Cardiac septum (tissue), 1 donor: ENCODE results near the gene MED9. TPM values are rescaled to one million over a fixed set of nuclear protein-coding genes. Genes with fewer than 3 reads are reported as not detected.

Experiments used
- DNase-seq: peaks from one replicate; pipeline ENCODE4 v3.0.0-alpha.2; 2020; ENCODE audit warnings: low spot score
- intact Hi-C: fragments of 100-400 bp; cut with DNase I; formaldehyde crosslinking; loops from one replicate; pipeline ENCODE4 v1.14.0; 2022
- total RNA-seq: library from RNA; stranded (reverse); fragmentation: NEBNext Ultra II Directional; extraction: Animal tissue kit (Norgen Biotek cat#: 25700); gene quantifications from one replicate; pipeline ENCODE4 v1.2.1, GENCODE V29; 2021
- donor health status: DM: no; HTN: no; CAD: no.

The MED9 gene
- total RNA-seq, 1 donor from 2014 or later, result 30.5 TPM

DNA sequence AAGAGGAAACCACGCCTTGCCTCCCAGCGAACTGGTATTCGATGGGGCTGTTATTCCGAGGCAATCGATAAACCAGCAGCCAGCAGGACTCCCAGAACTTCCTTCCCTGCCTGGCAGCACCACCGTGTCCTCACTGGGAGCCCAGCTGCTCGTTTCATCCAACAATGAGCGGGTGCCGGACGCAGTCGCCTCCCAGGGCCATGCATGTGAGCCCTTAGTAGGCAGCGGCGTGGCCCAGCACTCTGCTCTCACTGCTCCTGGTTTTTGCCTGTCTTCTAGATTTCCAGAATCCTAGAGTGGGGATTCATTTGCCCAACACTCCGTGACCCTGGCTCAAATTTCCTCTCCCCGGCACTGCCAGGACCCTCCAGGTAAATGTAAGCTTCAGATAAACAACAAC lies 48.5 kb downstream of the MED9 start:
- intact Hi-C loops, result no loop called here
- no peak for DNase-seq

DNA sequence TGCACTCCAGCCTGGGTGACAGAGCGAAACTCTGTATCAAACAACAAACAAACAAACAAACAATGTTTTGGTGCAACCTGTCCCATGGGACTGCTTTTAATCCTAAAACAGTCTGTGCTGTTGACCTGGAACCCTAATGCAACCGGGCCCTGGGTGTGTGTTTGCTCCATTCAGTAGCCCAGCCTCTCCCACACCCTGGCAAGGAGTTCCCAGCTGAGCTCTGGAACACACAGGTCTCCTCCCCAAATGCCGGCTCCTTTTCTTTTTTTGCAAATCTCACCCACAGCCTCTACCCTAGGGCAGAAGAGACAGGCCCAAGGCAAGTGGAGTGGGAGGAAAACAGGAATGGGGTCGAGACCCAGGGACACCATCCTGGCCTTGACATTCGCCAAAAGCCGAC lies 49.2 kb downstream of the MED9 start:
- intact Hi-C loops, result loop anchor here (2.0 kb wide), 1 partner anchor 41 kb away; no protein-coding TSS in a partner anchor
- DNase-seq, result no peak

DNA sequence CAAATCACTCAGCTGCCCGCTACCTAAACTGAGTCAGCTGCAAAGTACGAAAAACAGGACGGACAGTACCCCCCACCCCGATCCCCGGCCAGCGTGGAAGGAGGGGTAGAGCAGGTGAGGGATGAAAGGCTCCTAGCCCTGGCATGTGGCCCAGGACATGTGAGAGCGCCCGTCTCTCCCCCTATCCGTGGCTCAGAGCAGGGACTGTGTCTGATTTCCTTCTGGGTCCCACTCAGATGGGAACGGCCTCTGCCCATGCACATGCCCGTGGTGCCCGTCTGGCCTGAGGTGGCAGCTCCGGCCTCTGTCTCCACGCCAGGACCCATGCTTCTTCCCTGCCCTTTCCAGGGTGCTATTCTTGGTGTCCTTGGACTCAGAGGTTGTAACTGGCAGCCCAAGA lies 49.6 kb downstream of the MED9 start:
- DNase-seq, result no peak
- intact Hi-C loops, result loop anchor here (2.0 kb wide), 1 partner anchor 40 kb away; no protein-coding TSS in a partner anchor

DNA sequence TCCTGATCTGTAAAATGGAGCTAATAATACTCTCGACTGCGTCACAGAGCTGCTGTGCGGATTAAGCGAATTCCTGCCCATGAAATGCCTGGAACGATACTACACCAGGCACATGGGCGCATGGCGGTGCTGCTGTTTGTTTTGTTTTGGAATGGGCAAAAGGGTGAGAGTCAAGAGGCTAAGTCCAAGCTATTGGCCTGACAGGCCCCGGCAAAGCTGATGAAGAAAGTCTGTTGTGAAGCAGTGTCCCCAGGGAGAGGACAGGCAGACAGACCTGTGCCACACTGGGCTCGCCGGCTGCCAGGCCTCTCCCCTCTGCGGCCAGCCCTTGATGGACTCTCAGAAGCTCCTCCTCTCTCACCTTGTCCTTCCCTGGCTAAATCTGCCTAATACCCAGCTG lies 50.7 kb downstream of the MED9 start:
- intact Hi-C loops, result loop anchor here (2.0 kb wide), 1 partner anchor 39 kb away; no protein-coding TSS in a partner anchor
- no peak for DNase-seq

DNA sequence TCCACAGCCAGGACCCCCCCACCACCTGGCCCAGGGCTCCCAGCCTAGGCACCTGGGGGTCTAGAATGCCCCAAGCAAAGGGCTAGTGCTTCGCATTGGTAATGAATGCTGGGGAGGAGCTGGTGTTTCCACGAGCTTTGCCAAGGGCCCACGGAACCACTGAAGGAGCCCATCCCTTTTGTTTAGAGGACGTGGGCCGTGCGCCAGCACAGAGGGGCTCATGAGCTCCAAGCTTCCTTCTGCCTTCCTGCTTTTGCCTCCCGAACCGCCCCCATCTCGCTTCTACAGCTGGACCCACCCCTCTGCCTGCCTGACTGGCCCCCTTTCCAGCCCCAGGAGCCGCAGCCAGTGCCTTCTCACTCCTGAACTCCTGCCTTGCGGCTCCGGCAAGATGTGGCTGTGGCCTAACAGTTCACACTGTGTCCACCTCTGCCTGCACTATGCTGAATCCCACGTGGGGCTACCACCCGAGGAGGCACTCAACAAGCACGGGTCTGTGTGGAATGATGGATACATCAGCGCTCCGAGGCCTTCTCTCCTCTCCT lies 51.2 kb downstream of the MED9 start:
- intact Hi-C loops, result loop anchor here (2.0 kb wide), 1 partner anchor 39 kb away; no protein-coding TSS in a partner anchor
- DNase-seq, result no peak

DNA sequence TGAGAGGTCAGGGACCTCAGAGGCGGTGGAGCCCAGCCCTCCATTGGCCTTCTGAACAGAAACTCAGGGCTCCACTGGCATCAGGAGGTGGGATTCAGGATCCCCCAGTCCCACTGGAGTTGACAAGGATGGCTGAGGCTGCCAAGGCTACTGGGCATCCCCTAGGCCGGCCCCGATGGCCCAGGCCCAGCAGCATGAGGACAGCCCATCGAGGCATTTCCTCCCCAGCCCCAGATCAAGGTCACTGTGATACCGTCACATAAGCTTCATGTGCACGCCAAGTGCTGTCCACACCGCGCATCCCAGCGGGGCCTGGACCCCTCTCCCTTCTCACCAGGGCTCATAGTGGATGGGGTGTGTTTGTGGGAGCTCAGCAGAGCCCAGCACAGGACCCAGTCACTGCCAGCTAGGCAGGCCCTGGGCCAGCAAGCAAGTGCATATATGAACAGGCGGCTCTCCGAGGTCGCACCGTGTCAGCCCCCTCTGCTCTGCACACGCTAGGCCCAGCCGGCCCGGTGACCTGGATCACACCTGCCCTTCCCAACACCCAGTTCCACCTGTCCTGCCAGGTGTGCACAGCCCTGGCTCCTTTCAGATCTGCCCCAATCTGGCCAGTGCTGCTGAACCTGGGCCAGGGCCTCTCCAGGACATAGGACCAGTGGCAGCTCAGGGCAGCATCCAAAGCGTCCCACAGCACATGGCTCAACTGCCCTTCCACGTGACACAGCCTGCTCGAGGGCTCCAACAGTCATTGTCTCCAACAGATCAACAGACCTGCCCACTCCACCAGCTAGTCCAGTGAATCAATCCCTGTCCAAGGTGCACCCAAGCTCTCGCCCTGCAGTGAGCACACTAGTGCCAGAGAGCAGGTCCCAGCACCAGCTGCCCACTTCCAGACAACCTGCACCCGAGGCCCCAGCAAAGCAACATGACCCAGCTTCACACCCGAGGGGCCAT lies 52.2 kb downstream of the MED9 start:
- DNase-seq, result no peak
- intact Hi-C loops, result no loop called here

DNA sequence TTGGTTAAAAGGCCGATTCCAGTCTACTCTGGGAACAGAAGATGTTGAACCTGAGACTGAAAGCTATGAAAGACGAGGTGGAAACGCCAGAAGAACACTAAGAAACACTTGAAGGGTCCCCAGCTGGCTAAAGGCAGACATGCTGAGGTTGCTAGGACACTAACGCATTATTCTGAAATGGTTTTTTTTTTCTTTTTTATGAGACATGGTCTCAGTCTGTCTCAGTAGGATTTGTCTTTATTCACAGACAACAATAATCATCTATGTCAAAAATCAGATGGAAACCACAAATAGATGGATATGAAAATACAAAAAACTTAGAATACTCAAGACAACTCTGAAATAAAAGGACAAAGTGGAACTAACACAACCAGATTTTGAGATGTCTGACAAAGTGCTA lies 54.4 kb downstream of the MED9 start:
- intact Hi-C loops, result no loop called here

DNA sequence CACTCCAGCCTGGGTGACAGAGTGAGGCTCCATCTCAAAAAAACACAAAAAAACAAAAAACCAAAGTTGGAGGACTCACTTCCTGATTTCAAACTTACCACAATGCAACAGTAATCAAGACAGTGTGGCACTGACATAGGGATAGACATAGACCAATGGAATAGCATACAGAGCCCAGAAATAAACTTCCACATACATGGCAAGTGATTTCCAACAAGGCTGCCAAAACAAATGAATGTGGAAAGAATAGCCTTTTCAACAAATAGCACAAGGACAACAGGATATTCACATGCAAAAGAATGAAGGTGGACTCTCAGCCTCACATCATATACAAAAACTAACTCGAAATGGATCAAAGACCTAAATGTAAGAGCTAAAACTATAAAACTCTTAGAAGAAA lies 56.2 kb downstream of the MED9 start:
- no peak for DNase-seq
- intact Hi-C loops, result no loop called here

More for the DNA sequence above, 54.4 kb downstream of the MED9 start:
- no peak for DNase-seq

DNA sequence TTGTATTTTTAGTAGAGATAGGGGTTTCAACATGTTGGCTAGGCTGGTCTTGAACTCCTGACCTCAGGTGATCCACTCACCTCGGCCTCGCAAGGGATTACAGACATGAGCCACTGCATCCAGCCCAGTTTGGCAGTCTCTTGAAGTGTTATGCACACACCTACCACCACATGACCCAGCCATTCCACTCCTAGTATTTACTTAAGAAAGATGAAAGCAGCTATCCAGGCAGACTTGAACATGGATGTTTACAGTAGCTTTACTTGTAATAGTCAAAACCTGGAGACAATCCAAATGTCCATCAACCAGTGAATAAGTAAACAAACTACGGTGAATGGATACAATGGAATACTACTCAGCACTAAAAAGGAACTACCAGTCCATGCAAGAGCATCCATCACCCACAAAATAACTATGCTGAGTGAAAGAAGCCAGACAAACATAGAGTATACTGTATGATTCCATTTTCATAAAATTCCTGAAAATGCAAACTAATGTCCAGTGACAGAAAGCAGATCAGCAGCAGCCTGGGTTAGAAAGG lies 57.2 kb downstream of the MED9 start:
- intact Hi-C loops, result no loop called here
- DNase-seq, result no peak

DNA sequence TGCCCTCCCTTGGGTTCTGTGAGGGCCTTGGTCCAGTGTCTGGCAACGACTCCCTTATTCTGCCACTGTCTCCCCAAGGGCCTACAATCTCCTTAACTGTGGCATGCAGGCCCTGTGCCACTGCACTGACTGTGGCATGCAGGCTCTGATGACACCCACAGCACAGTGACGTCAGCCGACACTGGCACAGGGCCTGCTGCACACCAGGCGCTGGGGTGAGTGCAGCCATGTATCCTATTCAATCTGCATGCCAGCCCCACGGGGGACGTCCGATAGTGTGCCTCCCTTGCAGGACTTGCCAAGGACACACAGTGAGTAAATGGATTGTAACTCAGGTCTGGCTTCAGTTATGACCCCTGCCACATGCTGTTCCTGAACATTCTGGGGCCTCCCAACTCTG lies 59.2 kb downstream of the MED9 start:
- DNase-seq, result peak; percentile 93
- intact Hi-C loops, result loop anchor here (1.0 kb wide), 1 partner anchor 31 kb away; no protein-coding TSS in a partner anchor

DNA sequence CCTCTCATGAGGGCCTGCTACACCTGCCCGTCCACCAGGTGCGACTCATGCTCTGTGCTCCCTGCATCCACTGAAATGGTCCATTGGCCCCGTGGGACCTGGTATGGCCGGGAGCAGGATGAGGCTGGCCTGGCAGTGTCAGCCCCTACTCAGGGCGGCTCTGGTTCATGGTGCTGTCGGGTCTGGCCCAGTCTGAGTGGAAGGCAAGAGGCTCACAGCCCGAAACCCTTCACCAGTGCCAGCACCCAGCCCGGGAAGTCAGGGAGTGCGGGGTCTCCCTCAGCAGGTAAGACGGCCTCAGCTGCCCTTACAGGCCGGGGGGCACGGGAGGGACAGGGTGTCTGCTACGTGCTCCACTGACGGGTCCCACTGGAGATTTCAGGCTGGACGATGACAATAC lies 59.9 kb downstream of the MED9 start:
- intact Hi-C loops, result loop anchor here (1.0 kb wide), 1 partner anchor 31 kb away; no protein-coding TSS in a partner anchor
- no peak for DNase-seq

DNA sequence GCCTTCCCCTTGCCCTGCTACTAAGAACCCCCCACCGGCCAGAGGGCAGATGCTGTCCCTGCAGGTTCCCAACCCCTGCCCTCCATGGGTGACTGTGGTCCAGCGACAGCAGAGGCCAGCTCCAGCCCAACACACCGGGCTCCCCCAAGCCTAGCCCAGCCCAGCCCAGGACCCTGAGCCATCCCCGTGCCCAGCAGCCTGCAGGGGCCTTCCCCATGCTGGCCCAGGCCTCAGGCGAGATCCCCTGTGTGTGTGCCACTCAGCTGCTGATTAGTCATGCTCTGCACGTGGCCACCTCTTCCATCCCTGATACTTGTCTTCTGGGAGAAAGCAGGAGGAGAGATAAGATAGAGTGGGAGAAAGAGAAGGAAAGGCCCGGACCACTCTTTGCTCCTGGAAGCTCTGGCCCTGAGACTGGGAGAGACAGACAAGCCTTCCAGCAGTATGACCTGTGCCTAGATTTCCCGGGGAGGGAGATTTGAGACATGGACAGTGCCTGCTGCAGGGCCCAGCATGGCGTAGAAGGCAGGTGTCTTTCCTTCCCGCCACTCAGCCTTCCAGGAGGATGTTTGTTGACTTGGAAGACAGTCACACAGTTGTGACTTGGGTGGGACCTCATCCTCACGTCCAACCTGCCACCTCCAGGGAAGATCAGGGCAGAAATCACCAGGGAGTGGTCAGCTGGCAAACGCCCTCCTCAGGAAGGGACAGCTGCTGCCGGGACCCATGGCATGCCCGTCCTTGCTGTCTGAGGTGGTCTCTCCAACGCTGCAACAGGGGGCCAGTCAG lies 60.7 kb downstream of the MED9 start:
- intact Hi-C loops, result no loop called here
- no peak for DNase-seq

DNA sequence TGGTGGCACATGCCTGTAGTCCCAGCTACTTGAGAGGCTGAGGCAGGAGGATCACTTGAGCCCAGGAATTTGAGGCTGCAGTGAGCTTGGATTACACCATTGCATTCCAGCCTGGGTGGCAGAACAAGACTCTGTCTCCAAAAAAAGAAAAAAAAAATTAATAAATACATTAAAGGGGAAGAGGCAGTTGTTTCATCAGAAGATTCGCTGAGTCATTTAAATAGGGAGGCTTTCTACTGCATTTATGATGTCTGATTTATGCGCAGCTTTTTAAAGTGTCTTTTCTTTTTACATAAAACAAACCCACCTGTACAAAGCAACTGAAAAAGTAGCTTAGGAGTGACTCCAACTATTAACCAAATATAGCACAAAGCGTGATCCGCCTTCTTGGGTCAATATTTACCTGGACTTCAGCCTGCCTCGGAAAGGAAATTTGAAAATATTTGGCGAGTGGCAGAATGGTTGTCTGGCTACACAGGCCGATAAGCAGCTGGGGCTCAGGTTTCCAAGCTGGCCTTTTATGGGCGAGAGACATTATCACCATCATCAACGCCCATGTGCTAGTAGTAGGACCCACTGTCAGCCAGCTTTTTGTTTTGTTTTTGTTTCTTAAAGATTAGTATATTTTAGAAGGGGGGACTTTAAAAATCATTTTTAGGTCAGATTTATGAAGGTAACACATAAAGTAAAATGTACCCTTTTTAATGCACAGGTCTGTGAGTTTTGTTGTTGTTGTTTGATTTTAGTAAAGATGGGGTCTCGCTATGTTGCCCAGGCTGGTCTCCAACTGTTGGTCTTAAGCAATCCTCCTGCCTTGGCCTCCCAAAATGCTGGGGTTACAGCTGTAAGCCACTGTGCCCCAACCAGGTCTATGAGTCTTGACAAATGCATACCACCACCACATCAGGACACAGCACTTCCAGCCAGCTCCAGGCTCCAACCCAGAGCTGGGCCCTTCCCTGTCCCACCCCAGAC lies 61.9 kb downstream of the MED9 start:
- intact Hi-C loops, result no loop called here
- no peak for DNase-seq

DNA sequence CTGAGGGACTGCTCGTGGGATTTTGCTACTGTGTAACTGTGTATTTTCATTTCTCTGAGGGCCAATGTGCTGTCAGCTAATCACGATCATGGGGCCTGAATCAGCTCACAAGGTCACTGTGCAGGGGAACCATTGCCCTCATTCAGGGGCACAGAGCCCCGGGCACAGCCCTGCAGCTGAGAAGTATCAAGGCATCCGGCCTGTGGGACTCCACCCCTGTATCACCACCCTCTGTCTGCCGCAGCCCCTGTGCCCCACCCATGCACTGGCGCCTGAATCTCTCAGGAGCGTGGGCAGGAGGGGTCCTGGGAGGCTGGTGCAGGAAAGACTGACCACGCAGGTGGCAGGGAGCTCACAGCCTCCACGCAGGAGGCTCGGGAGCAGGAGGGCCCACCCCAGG lies 62.8 kb downstream of the MED9 start:
- DNase-seq, result no peak
- intact Hi-C loops, result no loop called here

DNA sequence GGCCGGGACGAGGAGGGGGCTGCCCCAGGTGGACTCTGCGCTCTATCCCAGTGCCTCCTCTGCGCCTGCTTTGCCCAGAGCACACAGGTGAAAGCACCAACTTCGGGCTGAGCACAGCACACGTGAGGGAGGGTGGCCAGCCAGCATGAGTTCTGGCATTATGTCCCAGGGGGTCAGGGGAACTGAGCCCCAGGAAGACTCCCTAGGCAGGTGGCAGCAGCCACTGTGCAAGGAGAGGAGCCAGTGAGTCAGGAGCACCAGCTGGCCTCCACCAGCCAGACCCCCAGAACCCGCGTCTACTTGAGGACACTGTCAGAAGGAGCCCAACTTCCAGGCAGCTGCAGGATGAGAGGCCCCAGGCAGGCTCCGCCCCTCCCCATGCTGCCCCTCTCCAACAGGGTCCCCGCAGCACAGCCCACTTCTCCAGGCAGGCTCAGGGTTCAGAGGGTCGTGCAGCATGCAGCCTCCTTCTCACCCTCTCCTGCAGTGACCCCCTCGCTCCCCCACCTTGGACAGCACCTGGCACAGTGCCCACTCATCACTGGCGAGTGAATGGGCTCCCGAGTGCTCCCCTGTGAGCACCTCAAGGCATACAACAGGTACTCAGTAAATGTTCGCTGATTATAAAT lies 63.6 kb downstream of the MED9 start:
- intact Hi-C loops, result no loop called here
- no peak for DNase-seq

DNA sequence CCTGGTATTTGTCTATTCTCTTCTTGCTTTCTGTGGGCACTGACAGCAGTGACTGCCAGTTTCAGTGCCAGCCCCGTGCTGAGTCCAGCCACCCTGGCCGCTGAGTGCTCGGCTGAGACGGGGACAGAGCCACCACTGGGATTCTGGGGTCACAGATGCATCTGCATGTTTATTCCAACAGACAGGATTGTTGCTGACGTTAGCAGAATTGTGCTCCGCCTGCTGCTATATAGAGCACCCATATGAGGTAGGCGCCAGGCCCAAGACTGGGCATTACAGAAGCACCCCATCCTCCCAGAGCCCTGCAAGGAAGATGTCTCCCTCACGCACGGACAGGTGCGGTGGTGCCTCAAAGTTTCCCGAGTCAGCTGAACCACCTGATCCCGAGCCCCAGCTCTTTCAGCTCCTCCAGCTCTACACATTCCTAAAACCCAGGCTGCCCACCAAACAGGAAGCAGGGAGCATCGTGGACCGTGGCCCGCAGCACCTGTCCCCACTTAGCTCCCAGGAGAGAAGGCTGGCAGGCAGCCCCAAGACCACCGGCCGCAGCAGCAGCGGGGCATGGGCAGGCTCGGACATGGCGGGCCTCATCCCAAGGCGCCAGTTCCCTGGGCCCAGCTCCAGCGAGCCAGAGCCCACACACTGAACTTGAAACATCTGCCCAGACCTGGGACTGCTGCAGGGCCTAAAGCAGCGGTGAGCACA lies 64.3 kb downstream of the MED9 start:
- DNase-seq, result no peak
- intact Hi-C loops, result no loop called here

DNA sequence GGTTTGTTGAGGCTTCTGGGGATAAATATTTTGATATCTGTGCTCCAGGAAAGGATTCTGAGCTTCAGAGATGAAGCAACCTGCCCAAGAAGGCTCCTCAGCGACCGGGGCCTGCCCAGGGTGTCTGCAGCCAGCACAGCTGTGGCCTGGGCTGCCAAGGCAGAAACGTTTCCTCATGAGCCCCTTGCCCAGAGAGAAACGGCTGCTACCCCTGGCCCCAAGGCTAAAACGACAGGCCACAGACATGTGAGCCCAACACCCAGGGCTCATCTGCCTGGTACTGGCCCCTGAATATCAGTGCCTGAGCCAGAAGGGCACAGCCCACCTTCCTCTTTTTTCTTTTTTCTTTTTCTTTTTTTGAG lies 64.8 kb downstream of the MED9 start:
- DNase-seq, result no peak
- intact Hi-C loops, result no loop called here
